MCF 10A (cell line): ENCODE measurements around the gene GOLGA6A. TPM values are rescaled to one million over a fixed set of nuclear protein-coding genes. Genes with fewer than 3 reads are reported as not detected.

Experiments
- BruUV-seq: library from RNA; stranded (reverse); fragments of 400-500 nt; replicated peaks from 2 replicates; lab custom pipeline; 2021; lab: Mats Ljungman, UMichigan
- CTCF ChIA-PET: fragments of 300-600 bp; sonication (Branson Sonifier 250); formaldehyde crosslinking; extraction: SDS; loops from one replicate; lab custom pipeline; 2021; ENCODE audit warnings: antibody characterized with exemption, inconsistent platforms; lab: Yijun Ruan, JAX
- POLR2A ChIA-PET: fragments of 300-600, 350-650 bp; sonication (Branson Sonifier 250); formaldehyde crosslinking; extraction: SDS; loops from one replicate; lab custom pipeline; 2020; ENCODE audit warnings: antibody characterized with exemption, inconsistent platforms; lab: Yijun Ruan, JAX
- DNase-seq: peaks from one replicate; pipeline ENCODE4 v3.0.0-alpha.2; 2018; ENCODE audit not compliant: unreplicated experiment
- H3K27ac Mint-ChIP-seq: one replicate; pipeline ENCODE4 v1.8.0; 2022; ENCODE audit warnings: mild to moderate bottlenecking, low read depth, mixed read lengths; ENCODE audit not compliant: unreplicated experiment
- H3K27me3 Mint-ChIP-seq: one replicate; pipeline ENCODE4 v1.8.0; 2022; ENCODE audit warnings: mixed read lengths; ENCODE audit not compliant: insufficient read depth, unreplicated experiment
- H3K36me3 Mint-ChIP-seq: one replicate; pipeline ENCODE4 v1.8.0; 2022; ENCODE audit warnings: mild to moderate bottlenecking, moderate library complexity, mixed read lengths; ENCODE audit not compliant: insufficient read depth, unreplicated experiment
- H3K4me1 Mint-ChIP-seq: one replicate; pipeline ENCODE4 v1.8.0; 2022; ENCODE audit warnings: mixed read lengths; ENCODE audit not compliant: insufficient read depth, unreplicated experiment
- H3K4me3 Mint-ChIP-seq: one replicate; pipeline ENCODE4 v1.8.0; 2022; ENCODE audit warnings: mild to moderate bottlenecking, moderate library complexity, mixed read lengths; ENCODE audit not compliant: unreplicated experiment
- H3K9me3 Mint-ChIP-seq: one replicate; pipeline ENCODE4 v1.8.0; 2022; ENCODE audit warnings: mixed read lengths; ENCODE audit not compliant: unreplicated experiment
- intact Hi-C: fragments of 100-400 bp; cut with micrococcal nuclease; formaldehyde crosslinking; loops from 2 replicates; pipeline ENCODE4 v1.14.1; 2022
- total RNA-seq: library from RNA; stranded (reverse); gene quantifications from 2 replicates; pipeline ENCODE4 v1.2.3, GENCODE V29; 2022
- TF ChIP-seq, protein P1 (sequence below): fragments of 200-600 bp; IDR thresholded peaks from one replicate; pipeline ENCODE4 v1.8.0; 2022; ENCODE audit warnings: antibody characterized with exemption, mild to moderate bottlenecking; ENCODE audit not compliant: unreplicated experiment

The GOLGA6A gene
- total RNA-seq, 1 experiment from 2014 or later = not detected

DNA sequence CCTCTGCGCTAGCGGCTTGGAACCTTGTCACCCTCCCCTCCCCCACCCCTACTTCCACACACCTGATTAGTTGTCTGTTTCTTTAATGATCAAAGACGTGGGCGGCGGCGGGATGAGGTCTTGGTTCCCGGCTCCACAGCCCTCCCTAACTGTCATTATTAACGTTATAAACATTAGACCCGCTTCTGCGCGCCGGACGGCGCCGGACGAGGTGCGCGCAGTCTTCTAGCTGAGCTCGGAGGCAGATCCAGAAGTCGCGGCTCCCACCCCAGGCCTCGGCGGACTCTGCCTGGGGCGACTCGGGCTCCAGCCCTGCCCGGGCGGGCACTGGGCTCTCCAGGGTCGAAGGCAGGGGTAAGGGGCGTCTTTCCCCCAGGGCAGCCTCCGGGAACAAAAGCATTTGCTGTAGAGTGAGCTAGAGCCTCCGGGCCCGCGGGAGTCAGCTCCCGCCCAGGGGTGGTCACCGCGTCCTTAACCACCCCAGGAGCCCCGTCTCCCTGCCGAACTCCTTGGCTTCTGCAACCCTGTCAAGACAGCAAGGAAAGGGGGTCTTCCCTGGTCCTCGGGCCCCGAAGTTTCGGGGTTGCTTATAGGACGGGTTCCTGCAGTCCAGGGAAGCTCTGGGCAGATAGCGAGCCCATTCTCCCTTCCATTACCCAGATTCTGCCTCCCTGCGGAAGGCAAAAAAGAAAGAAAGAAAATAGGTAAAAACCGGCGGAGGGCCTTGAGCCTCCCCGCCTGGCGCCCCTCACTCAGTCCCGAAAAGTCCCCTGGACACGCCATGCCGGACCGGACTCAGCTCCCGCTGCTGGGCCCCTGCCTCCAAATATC is 45.8 kb upstream of the GOLGA6A start:
- TF ChIP-seq, protein P1, sequence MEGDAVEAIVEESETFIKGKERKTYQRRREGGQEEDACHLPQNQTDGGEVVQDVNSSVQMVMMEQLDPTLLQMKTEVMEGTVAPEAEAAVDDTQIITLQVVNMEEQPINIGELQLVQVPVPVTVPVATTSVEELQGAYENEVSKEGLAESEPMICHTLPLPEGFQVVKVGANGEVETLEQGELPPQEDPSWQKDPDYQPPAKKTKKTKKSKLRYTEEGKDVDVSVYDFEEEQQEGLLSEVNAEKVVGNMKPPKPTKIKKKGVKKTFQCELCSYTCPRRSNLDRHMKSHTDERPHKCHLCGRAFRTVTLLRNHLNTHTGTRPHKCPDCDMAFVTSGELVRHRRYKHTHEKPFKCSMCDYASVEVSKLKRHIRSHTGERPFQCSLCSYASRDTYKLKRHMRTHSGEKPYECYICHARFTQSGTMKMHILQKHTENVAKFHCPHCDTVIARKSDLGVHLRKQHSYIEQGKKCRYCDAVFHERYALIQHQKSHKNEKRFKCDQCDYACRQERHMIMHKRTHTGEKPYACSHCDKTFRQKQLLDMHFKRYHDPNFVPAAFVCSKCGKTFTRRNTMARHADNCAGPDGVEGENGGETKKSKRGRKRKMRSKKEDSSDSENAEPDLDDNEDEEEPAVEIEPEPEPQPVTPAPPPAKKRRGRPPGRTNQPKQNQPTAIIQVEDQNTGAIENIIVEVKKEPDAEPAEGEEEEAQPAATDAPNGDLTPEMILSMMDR = no peak
- no TSS peak for BruUV-seq
- Mint-ChIP-seq H3K9me3 (no peaks in the 10 kb centered on the region), H3K4me1 (no peaks in the 10 kb centered on the region), H3K4me3 (peak overlapping the region; percentile 46), H3K27ac (no peak overlapping the region), H3K36me3 (peaks cover 6% of the 10 kb centered on the region), H3K27me3 (peaks cover 82% of the 10 kb centered on the region)
- CTCF ChIA-PET = interaction anchor here (0.6 to 5.2 kb wide), 15 partner anchors 9 to 194 kb away, joined by 3 to 55 read pairs (median 4); no protein-coding TSS in a partner anchor
- intact Hi-C loops = loop anchor here (1.0 to 5.0 kb wide), 5 partner anchors 51 to 194 kb away; no protein-coding TSS in a partner anchor
- POLR2A ChIA-PET = no interaction called here
- no peak for DNase-seq

DNA sequence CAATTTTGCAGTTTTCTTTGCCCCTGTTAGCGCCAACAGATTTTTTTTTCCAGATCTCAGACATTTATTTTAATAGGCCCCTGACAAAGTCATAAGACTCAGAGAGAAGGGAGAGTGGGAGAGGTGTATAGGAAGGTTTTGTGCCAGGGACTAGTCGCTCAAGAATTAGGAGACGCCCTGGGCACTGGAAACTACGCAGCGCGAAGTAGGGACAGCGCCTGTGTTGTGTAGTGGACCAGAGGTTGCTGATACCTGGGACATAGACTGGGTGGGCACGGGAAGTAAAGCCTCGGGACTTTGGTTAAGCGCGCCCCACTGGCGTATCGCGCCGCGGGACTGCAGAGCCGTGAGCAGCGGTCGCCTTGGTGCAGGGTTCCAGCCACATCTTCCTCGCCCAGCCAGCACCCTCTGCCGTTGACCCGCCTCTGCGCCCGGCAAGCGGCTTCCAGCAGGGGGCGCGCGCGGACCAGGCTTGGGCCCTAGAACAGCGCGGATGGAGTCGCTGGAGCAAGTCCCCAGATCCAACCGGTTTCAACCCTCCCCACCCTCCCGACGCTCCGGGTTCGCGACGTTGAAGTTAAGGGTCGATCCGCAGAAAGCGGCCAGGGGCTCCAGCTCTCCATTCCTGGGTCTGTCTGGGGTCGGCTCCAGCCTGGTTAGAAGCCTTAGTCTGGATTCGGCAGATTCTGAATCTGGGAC is 45.1 kb upstream of the GOLGA6A start:
- Mint-ChIP-seq H3K9me3 (no peaks in the 10 kb centered on the region), H3K4me1 (no peaks in the 10 kb centered on the region), H3K4me3 (peak overlapping the region; percentile 46), H3K27ac (no peak overlapping the region), H3K36me3 (peaks cover 6% of the 10 kb centered on the region), H3K27me3 (peaks cover 87% of the 10 kb centered on the region)
- BruUV-seq = no TSS peak
- TF ChIP-seq, protein P1 = peak; percentile 98
- peak; percentile 84 for DNase-seq
- ChIA-PET POLR2A (no interaction called here), CTCF (interaction anchor here (0.5 to 5.2 kb wide), 12 partner anchors 8 to 284 kb away, joined by 3 to 55 read pairs (median 4); no protein-coding TSS in a partner anchor)
- intact Hi-C loops = loop anchor here (1.0 to 5.0 kb wide), 4 partner anchors 155 to 195 kb away; no protein-coding TSS in a partner anchor

DNA sequence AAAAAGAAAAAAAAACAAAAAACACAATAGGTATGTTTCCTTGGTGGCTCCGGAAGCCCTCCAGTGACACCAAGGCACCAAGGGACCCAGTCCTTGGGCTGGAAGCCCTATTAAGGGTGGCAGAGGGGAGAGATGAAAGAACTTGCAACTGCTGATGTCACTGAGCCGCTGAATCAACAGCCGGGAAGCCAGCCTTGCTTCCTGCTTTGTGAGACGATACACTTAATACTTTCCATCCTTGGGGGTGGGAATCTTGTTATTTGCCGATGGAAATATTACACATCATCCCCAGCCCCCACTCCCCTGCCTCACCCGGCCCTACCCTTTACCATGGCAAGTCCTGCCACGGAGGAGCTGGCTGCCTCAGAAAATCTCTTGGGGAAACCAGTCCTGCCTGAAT is 42.4 kb upstream of the GOLGA6A start:
- ChIA-PET CTCF (interaction anchor here (0.6 to 5.2 kb wide), 4 partner anchors 71 to 197 kb away, joined by 3 to 55 read pairs (median 24); no protein-coding TSS in a partner anchor), POLR2A (no interaction called here)
- H3K9me3 Mint-ChIP-seq = no peaks in the 10 kb centered on the region
- H3K4me3 Mint-ChIP-seq = no peak overlapping the region
- no peak overlapping the region for H3K27ac Mint-ChIP-seq
- BruUV-seq = no TSS peak
- peaks cover 87% of the 10 kb centered on the region for H3K27me3 Mint-ChIP-seq
- intact Hi-C loops = loop anchor here (5.0 kb wide), 1 partner anchor 152 kb away; no protein-coding TSS in a partner anchor
- DNase-seq = no peak
- H3K4me1 Mint-ChIP-seq = no peaks in the 10 kb centered on the region
- TF ChIP-seq, protein P1 = no peak
- no peaks in the 10 kb centered on the region for H3K36me3 Mint-ChIP-seq

DNA sequence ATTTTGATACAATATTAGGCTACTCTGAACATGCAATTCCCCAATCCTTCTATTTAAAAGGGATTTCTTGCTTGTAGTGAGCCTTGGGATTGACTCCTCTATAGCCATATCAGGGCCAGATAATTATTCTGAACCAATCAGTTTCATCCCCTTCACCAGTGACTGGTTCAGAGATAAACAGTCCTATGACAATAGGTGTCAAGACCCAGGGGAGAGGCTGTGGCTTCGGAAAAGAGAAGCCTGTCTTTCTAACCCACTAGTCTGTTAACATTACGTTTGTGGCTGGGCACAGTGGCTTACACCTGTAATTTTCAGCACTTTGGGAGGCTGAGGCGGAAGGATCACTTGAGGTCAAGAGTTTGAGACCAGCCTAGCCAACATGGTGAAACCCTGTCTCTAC is 41.8 kb upstream of the GOLGA6A start:
- Mint-ChIP-seq H3K4me3 (no peak overlapping the region), H3K9me3 (no peaks in the 10 kb centered on the region), H3K36me3 (no peaks in the 10 kb centered on the region), H3K27ac (no peak overlapping the region), H3K27me3 (peaks cover 83% of the 10 kb centered on the region), H3K4me1 (no peaks in the 10 kb centered on the region)
- DNase-seq = no peak
- POLR2A ChIA-PET = no interaction called here
- intact Hi-C loops = no loop called here
- TF ChIP-seq, protein P1 = no peak
- BruUV-seq = no TSS peak
- CTCF ChIA-PET = interaction anchor here (0.9 to 1.2 kb wide), 2 partner anchors 183 to 197 kb away, joined by 3 to 8 read pairs; no protein-coding TSS in a partner anchor
